ENCODE data around the gene PPP2R2B. TPM values are rescaled to one million over a fixed set of nuclear protein-coding genes. Genes with fewer than 3 reads are reported as not detected.

The PPP2R2B gene
- total and polyA plus RNA-seq, 11 donors = 0.03 to 2.9 (median 0.30) TPM; not detected in 1

GRCh38 chr5:146645342-146645741 lies 233.2 kb downstream of the PPP2R2B start:
- Histone ChIP-seq H3K4me3 (no peak overlapping the region), H3K4me1 (no peaks in the 10 kb centered on the region), H3K9me3 (no peaks in the 10 kb centered on the region), H3K27me3 (no peaks in the 10 kb centered on the region), H3K27ac (no peak overlapping the region), H3K36me3 (no peaks in the 10 kb centered on the region)
- no peak for TF ChIP-seq CTCF (IDR thresholded peaks at IDR 0.05)
- no peak for TF ChIP-seq POLR2A (IDR thresholded peaks at IDR 0.05)
- DNase-seq = no peak
- intact Hi-C loops (cut with DNase I) = no loop called here
- WGBS, 4 donors = 65 to 75% (median 72%) methylated on average over 1 of the region's 1 CpG
- no peak for ATAC-seq

GRCh38 chr5:146644831-146645230 lies 233.7 kb downstream of the PPP2R2B start:
- intact Hi-C loops (cut with DNase I) = no loop called here
- 86 to 89% (median 86%) methylated on average over 3 of the region's 3 CpGs for WGBS, 4 donors

GRCh38 chr5:146643776-146644175 lies 234.8 kb downstream of the PPP2R2B start:
- ATAC-seq (no peak), DNase-seq (no peak)
- 24 to 30% (median 27%) methylated on average over 2 of the region's 2 CpGs for WGBS, 4 donors
- Histone ChIP-seq H3K27ac (no peak overlapping the region), H3K4me1 (no peaks in the 10 kb centered on the region), H3K4me3 (no peak overlapping the region), H3K9me3 (no peaks in the 10 kb centered on the region), H3K27me3 (no peaks in the 10 kb centered on the region), H3K36me3 (no peaks in the 10 kb centered on the region)
- TF ChIP-seq POLR2A (IDR thresholded peaks at IDR 0.05) (no peak), CTCF (IDR thresholded peaks at IDR 0.05) (no peak)
- intact Hi-C loops (cut with DNase I) = no loop called here

More at GRCh38 chr5:146644831-146645230, 233.7 kb downstream of the PPP2R2B start:
- TF ChIP-seq CTCF (IDR thresholded peaks at IDR 0.05) (no peak), POLR2A (IDR thresholded peaks at IDR 0.05) (no peak)
- Histone ChIP-seq H3K4me1 (no peaks in the 10 kb centered on the region), H3K4me3 (no peak overlapping the region), H3K9me3 (no peaks in the 10 kb centered on the region), H3K36me3 (no peaks in the 10 kb centered on the region), H3K27me3 (no peaks in the 10 kb centered on the region), H3K27ac (no peak overlapping the region)
- DNase-seq = no peak
- no peak for ATAC-seq

GRCh38 chr5:146642410-146642809 lies 236.1 kb downstream of the PPP2R2B start:
- WGBS, 4 donors = 85 to 93% (median 90%) methylated on average over 3 of the region's 3 CpGs
- Histone ChIP-seq H3K27ac (no peak overlapping the region), H3K4me1 (no peaks in the 10 kb centered on the region), H3K9me3 (no peaks in the 10 kb centered on the region), H3K27me3 (no peaks in the 10 kb centered on the region), H3K4me3 (no peak overlapping the region), H3K36me3 (no peaks in the 10 kb centered on the region)
- TF ChIP-seq CTCF (IDR thresholded peaks at IDR 0.05) = no peak
- TF ChIP-seq POLR2A (IDR thresholded peaks at IDR 0.05) = no peak
- intact Hi-C loops (cut with DNase I) = no loop called here
- DNase-seq = no peak
- ATAC-seq = no peak

All from heart left ventricle (tissue), 16 donors.